Natural killer cell (primary cell): ENCODE results near the gene C1RL. TPM values are rescaled to one million over a fixed set of nuclear protein-coding genes. Genes with fewer than 3 reads are reported as not detected.

Experiments
- ATAC-seq, 3 donors: fragments of 150-1000 bp in 2 of 3; fragments of 200-7000 bp in 1 of 3; cut with Tn5 transposase; 1 replicate in 1 of 3; 2 replicates in 2 of 3; pipeline ENCODE4 v1.10.0; 2021; ENCODE audit warnings: mild to moderate bottlenecking in 2 of 3, moderate library complexity in 2 of 3
- DNase-seq, 2 donors: peaks; one replicate each; pipeline versions ENCODE4 v3.0.0 to v3.0.0-alpha.2; 2013 to 2021; ENCODE audit warnings: mixed read lengths in 1 of 2
- H3K27ac ChIP-seq: one replicate; pipeline ENCODE4 v1.5.1; 2013; ENCODE audit warnings: mild to moderate bottlenecking, low read length
- H3K27me3 ChIP-seq: one replicate; pipeline ENCODE4 v1.6.1; 2013; ENCODE audit warnings: low read length; ENCODE audit not compliant: control insufficient read depth, insufficient read depth
- H3K36me3 ChIP-seq: one replicate; pipeline ENCODE4 v1.6.1; 2013; ENCODE audit warnings: low read length; ENCODE audit not compliant: control insufficient read depth, insufficient read depth
- H3K4me1 ChIP-seq: one replicate; pipeline ENCODE4 v1.6.1; 2013; ENCODE audit warnings: low read length; ENCODE audit not compliant: control insufficient read depth, insufficient read depth
- H3K4me3 ChIP-seq: one replicate; pipeline ENCODE4 v1.5.1; 2013; ENCODE audit warnings: low read length
- H3K9me3 ChIP-seq: one replicate; pipeline ENCODE4 v1.6.1; 2013; ENCODE audit warnings: low read length; ENCODE audit not compliant: control insufficient read depth, insufficient read depth
- H3K27ac Mint-ChIP-seq, 2 donors: one replicate each; pipeline ENCODE4 v1.8.0; 2022; ENCODE audit warnings: mild to moderate bottlenecking in 2 of 2, mixed read lengths in 2 of 2, moderate library complexity in 1 of 2
- H3K27me3 Mint-ChIP-seq, 2 donors: one replicate each; pipeline ENCODE4 v1.8.0; 2022; ENCODE audit warnings: low read depth in 2 of 2, mixed read lengths in 2 of 2
- H3K36me3 Mint-ChIP-seq: one replicate; pipeline ENCODE4 v1.8.0; 2022; ENCODE audit warnings: mixed read lengths
- H3K4me1 Mint-ChIP-seq, 2 donors: one replicate each; pipeline ENCODE4 v1.8.0; 2022; ENCODE audit warnings: mixed read lengths in 2 of 2
- H3K4me3 Mint-ChIP-seq: one replicate; pipeline ENCODE4 v1.8.0; 2022; ENCODE audit warnings: mild to moderate bottlenecking, moderate library complexity, mixed read lengths
- H3K9me3 Mint-ChIP-seq, 2 donors: one replicate each; pipeline ENCODE4 v1.8.0; 2022; ENCODE audit warnings: mixed read lengths in 2 of 2
- WGBS: methylation state at CpG from one replicate; pipeline ENCODE4 v1.1.7; 2013; ENCODE audit warnings: missing lambda C conversion rate; ENCODE audit not compliant: insufficient coverage; 5-methylcytosine and 5-hydroxymethylcytosine counted together
- intact Hi-C: fragments of 100-400 bp; cut with micrococcal nuclease; formaldehyde crosslinking; loops from one replicate; pipeline ENCODE4 v1.14.2; 2022
- total RNA-seq, 4 donors: library from RNA; stranded (reverse); fragments of 120-200 nt in 1 of 4; gene quantifications; one replicate each; pipeline versions ENCODE4 v1.2.3 to v1.2.4, GENCODE V29; 2013 to 2022
- TF ChIP-seq, protein P1 (sequence below): fragments of 200-600 bp; IDR thresholded peaks from one replicate; pipeline ENCODE4 v1.8.0; 2022; ENCODE audit warnings: antibody characterized with exemption

Gene C1RL, protein sequence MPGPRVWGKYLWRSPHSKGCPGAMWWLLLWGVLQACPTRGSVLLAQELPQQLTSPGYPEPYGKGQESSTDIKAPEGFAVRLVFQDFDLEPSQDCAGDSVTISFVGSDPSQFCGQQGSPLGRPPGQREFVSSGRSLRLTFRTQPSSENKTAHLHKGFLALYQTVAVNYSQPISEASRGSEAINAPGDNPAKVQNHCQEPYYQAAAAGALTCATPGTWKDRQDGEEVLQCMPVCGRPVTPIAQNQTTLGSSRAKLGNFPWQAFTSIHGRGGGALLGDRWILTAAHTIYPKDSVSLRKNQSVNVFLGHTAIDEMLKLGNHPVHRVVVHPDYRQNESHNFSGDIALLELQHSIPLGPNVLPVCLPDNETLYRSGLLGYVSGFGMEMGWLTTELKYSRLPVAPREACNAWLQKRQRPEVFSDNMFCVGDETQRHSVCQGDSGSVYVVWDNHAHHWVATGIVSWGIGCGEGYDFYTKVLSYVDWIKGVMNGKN
- 10 to 100 TPM; 29.1 to 35.5 (median 31.0) TPM for total RNA-seq
- 30.4 TPM for total RNA-seq (2013)

DNA sequence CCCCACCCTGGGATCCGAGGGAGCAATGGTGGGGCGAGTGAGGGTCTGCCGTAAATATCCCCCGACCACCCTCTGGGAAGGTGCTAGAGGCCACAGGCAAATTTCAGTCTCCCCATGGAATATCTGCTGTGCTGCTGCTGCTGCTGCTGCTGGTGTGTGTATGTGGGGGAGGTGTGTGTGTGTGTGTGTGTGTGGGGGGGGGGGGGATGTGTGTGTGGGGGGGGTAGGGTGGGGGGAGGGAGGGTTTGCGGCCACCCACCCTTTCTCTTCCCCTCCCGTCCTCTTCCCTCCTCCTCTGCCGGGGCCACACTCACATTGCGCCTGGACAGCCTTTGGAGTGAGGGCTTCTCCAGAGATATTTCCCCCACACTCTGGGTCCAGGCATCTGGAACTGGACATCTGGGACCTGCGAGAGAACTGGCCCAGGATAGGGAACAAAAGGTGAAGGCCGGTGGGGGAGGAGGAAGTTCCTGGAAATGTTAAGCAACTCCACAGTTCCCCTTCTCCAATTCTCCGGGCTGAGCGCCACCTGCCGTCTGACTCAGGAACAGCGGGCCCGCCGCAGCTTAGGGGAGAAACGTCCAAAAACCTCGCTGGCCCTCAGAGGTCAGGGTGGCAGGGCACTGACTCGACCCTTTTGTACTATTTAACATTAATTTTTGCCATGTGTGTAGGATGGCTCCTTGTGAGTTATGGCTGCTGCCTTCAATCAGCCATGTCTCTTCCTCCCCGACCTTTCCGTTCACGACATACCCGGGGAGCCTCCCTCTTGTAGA is at the start of gene C1RL:
TSS of gene C1RL (minus strand) at position 419 of the 776 bp plus-strand sequence. CDS start at position 385, 34 bp downstream.
- Mint-ChIP-seq H3K4me1 (peaks cover 40 to 46% of the 10 kb centered on the region in 2 donors), H3K9me3 (peaks cover 2 to 5% of the 10 kb centered on the region in 2 donors), H3K4me3 (peak within 1 kb of the TSS; percentile 92), H3K27me3 (no peaks in the 10 kb centered on the region), H3K27ac (peak within 1 kb of the TSS; percentile 84 to 96), H3K36me3 (peaks cover 13% of the 10 kb centered on the region)
- no peaks in the 10 kb centered on the region for H3K27me3 ChIP-seq
- H3K4me1 ChIP-seq, result peaks cover 29% of the 10 kb centered on the region
- H3K9me3 ChIP-seq, result no peaks in the 10 kb centered on the region
- H3K27ac ChIP-seq, result peak within 1 kb of the TSS; percentile 72
- peak; percentile 80 to 81 for DNase-seq
- 6% methylated on average over 16 of the region's 23 CpGs for WGBS
- TF ChIP-seq, protein P1, sequence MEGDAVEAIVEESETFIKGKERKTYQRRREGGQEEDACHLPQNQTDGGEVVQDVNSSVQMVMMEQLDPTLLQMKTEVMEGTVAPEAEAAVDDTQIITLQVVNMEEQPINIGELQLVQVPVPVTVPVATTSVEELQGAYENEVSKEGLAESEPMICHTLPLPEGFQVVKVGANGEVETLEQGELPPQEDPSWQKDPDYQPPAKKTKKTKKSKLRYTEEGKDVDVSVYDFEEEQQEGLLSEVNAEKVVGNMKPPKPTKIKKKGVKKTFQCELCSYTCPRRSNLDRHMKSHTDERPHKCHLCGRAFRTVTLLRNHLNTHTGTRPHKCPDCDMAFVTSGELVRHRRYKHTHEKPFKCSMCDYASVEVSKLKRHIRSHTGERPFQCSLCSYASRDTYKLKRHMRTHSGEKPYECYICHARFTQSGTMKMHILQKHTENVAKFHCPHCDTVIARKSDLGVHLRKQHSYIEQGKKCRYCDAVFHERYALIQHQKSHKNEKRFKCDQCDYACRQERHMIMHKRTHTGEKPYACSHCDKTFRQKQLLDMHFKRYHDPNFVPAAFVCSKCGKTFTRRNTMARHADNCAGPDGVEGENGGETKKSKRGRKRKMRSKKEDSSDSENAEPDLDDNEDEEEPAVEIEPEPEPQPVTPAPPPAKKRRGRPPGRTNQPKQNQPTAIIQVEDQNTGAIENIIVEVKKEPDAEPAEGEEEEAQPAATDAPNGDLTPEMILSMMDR, result peak; percentile 93
- intact Hi-C loops, result loop anchor here (1.0 to 5.0 kb wide), 2 partner anchors 92 to 185 kb away; partner anchors contain the start of gene LPCAT3
- H3K36me3 ChIP-seq, result peaks cover 3% of the 10 kb centered on the region
- H3K4me3 ChIP-seq, result peak within 1 kb of the TSS; percentile 65
- ATAC-seq, result peak; percentile 54 to 65 (median 63)

DNA sequence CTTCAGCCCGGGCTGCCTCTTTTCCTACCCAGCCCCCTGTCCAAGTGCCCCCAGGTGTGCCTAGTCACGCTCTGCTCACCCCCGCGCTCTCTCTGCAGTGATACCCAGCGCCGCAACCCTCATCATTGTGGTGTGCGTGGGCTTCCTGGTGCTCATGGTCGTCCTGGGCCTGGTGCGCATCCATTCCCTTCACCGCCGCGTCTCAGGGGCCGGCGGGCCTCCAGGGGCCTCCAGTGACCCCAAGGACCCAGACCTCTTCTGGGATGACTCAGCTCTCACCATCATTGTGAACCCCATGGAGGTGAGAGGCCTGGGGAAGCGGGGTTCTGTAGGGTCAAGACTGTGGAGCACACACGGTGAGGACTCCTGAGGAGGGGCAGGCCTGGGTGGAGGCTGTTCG is 48.4 kb upstream of the C1RL start:
- Histone ChIP-seq H3K27me3 (no peaks in the 10 kb centered on the region), H3K36me3 (peaks cover 47% of the 10 kb centered on the region), H3K27ac (no peak overlapping the region), H3K4me3 (no peak overlapping the region), H3K9me3 (no peaks in the 10 kb centered on the region), H3K4me1 (no peaks in the 10 kb centered on the region)
- intact Hi-C loops, result no loop called here
- DNase-seq, result no peak
- no peak overlapping the region for H3K4me3 Mint-ChIP-seq
- no peaks in the 10 kb centered on the region for H3K36me3 Mint-ChIP-seq
- H3K27me3 Mint-ChIP-seq, result peaks cover 8% of the 10 kb centered on the region in 2 donors
- TF ChIP-seq, protein P1, result no peak
- peaks cover 5 to 7% of the 10 kb centered on the region in 2 donors for H3K4me1 Mint-ChIP-seq
- H3K27ac Mint-ChIP-seq, result no peak overlapping the region
- ATAC-seq, result no peak
- H3K9me3 Mint-ChIP-seq, result no peaks in the 10 kb centered on the region
- WGBS, result 96% methylated on average over 17 of the region's 17 CpGs

DNA sequence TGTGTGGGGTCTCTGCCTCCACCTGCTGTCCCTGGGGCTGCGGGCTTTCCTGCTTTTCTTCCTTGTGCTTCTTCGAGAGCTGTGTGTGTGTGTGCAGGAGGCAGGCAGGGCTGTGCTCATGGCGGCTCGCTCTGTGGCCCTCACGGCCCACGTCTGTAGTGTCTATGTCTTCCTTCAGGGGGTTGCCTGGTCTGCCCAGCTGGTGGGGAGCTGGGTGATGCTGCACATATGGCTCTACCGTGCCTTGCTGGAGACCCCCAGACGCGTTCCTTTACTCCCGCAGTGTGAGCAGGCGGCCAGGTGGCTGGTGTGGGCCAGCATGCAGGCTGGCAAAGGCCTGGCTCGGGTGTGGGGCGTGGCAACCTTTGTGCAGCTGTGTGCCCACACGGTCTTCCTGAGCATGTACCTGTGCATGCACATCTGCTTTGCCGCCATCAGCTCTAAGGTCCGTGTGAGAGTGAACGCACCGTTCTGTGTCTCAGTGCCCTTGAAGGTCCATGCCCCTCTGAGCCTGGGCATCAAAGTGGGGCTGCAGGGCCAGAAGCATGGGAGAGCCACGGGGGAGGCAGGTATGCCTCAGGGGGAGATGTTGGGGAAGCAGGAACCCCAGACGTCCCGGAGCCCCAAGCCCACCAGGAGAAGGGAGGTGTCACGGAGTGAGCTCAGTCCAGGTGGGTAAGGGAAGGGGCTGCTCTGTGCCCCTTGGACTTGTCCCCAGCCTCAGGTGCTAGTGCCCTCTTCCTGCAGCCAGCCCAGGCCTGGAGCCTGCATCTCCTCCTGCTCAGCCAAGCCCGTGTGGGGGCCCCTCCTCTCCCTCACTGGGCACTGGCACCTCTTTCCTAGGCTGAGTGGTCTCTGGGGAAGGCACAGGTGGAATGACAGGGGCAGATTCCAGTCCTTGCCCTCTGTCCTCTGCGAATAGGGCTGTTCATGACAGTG is 47.5 kb upstream of the C1RL start:
- no peaks in the 10 kb centered on the region for H3K9me3 Mint-ChIP-seq
- DNase-seq, result no peak
- H3K9me3 ChIP-seq, result no peaks in the 10 kb centered on the region
- H3K4me3 Mint-ChIP-seq, result no peak overlapping the region
- intact Hi-C loops, result no loop called here
- no peaks in the 10 kb centered on the region for H3K27me3 Mint-ChIP-seq
- TF ChIP-seq, protein P1, result no peak
- H3K4me1 ChIP-seq, result no peaks in the 10 kb centered on the region
- no peak overlapping the region for H3K27ac ChIP-seq
- H3K27ac Mint-ChIP-seq, result no peak overlapping the region
- H3K4me1 Mint-ChIP-seq, result peaks cover 0 to 5% of the 10 kb centered on the region in 2 donors
- 94% methylated on average over 24 of the region's 24 CpGs for WGBS
- H3K36me3 ChIP-seq, result peaks cover 56% of the 10 kb centered on the region
- H3K36me3 Mint-ChIP-seq, result no peaks in the 10 kb centered on the region
- ATAC-seq, result no peak
- H3K4me3 ChIP-seq, result no peak overlapping the region
- H3K27me3 ChIP-seq, result no peaks in the 10 kb centered on the region
